HepG2 (cell line): ENCODE results near the gene LDB2. TPM values are rescaled to one million over a fixed set of nuclear protein-coding genes. Genes with fewer than 3 reads are reported as not detected.

Experiments used
- ATAC-seq: fragments of 200-7000 bp; cut with Tn5 transposase; 3 replicates; pipeline ENCODE4 v1.9.1; 2020; ENCODE audit warnings: mild to moderate bottlenecking, moderate library complexity
- BruUV-seq: library from RNA; stranded (reverse); fragments of 400-500 nt; replicated peaks from 2 replicates; lab custom pipeline; 2021; lab: Mats Ljungman, UMichigan
- CTCF ChIA-PET: fragments of 300-600 bp; formaldehyde crosslinking; extraction: SDS; loops from one replicate; lab custom pipeline; 2021; ENCODE audit warnings: low total read pairs, inconsistent platforms, low intra/inter-chr PET ratio; lab: Yijun Ruan, JAX
- POLR2A ChIA-PET: fragments of 350-600 bp; sonication (Branson Sonifier 250); formaldehyde crosslinking; loops from one replicate; lab custom pipeline; 2020; ENCODE audit warnings: antibody characterized with exemption, inconsistent platforms; lab: Yijun Ruan, JAX
- DNase-seq: peaks from one replicate; pipeline ENCODE4 v3.0.0-alpha.2; 2015; ENCODE audit warnings: low spot score
- FAIRE-seq: peaks from 3 replicates; lab custom pipeline; 2011; peaks lifted over from hg19 to GRCh38; lab: Jason Lieb, UNC
- H2AFZ ChIP-seq: one replicate; pipeline ENCODE4 v1.6.1; 2011; ENCODE audit warnings: low read length, inconsistent platforms
- H3K27ac ChIP-seq: fragments of 300-600 bp; 3 replicates; pipeline ENCODE4 v1.8.0; 2011; ENCODE audit warnings: mixed run types, mild to moderate bottlenecking, mixed read lengths, low read length, inconsistent platforms; ENCODE audit not compliant: insufficient read depth; ENCODE audit errors: extremely low read length
- H3K27me3 ChIP-seq, 2 experiments: fragments of 200-600 bp in 1 of 2; 2 replicates in 1 of 2; 3 replicates in 1 of 2; pipeline versions ENCODE4 v1.6.0 to v1.8.0; 2011; ENCODE audit warnings: low read length in 2 of 2, mild to moderate bottlenecking in 2 of 2, moderate library complexity in 2 of 2, inconsistent platforms in 1 of 2; ENCODE audit not compliant: insufficient read depth in 2 of 2, control insufficient read depth in 1 of 2
- H3K36me3 ChIP-seq, 2 experiments: fragments of 200-600 bp in 1 of 2; replicated peaks in 1 of 2; 2 replicates in 1 of 2; 3 replicates in 1 of 2; pipeline versions ENCODE4 v1.5.1 to v1.8.0; 2011; ENCODE audit warnings: low read length in 2 of 2, inconsistent platforms in 1 of 2; ENCODE audit not compliant: insufficient read depth in 2 of 2, control insufficient read depth in 1 of 2
- H3K4me1 ChIP-seq: 2 replicates; pipeline ENCODE4 v1.5.1; 2012; ENCODE audit warnings: low read length, inconsistent platforms; ENCODE audit not compliant: insufficient read depth
- H3K4me2 ChIP-seq: 2 replicates; pipeline ENCODE4 v1.6.0; 2011; ENCODE audit warnings: low read depth, low read length, inconsistent platforms
- H3K4me3 ChIP-seq, 3 experiments: fragments of 200-600 bp in 1 of 3; sonication (generic), shearing (Covaris generic) in 1 of 3; replicated peaks in 1 of 3; 2 replicates each; pipeline ENCODE4 v1.5.1; 2011 to 2016; ENCODE audit warnings: low read length in 3 of 3, inconsistent platforms in 2 of 3, low read depth in 2 of 3, mild to moderate bottlenecking in 2 of 3, control low read depth in 1 of 3, mixed read lengths in 1 of 3; ENCODE audit not compliant: insufficient read depth in 1 of 3
- H3K79me2 ChIP-seq: one replicate; pipeline ENCODE4 v1.6.1; 2011; ENCODE audit warnings: low read length, inconsistent platforms; ENCODE audit not compliant: insufficient read depth
- H3K9ac ChIP-seq: 2 replicates; pipeline ENCODE4 v1.6.0; 2011; ENCODE audit warnings: mild to moderate bottlenecking, low read depth, low read length, inconsistent platforms; ENCODE audit not compliant: insufficient read depth
- H3K9me3 ChIP-seq: 2 replicates; pipeline ENCODE4 v1.5.1; 2012; ENCODE audit warnings: mild to moderate bottlenecking, low read length
- H4K20me1 ChIP-seq: 2 replicates; pipeline ENCODE4 v1.6.0; 2011; ENCODE audit warnings: inconsistent platforms, mild to moderate bottlenecking, low read length, moderate library complexity; ENCODE audit not compliant: insufficient read depth
- NFYB ChIP-seq: sonication (generic); formaldehyde crosslinking; IDR thresholded peaks from 2 replicates; pipeline ENCODE4 v1.4.0; 2020; ENCODE audit warnings: missing genetic modification reagents
- SMAD3 ChIP-seq: sonication (generic); formaldehyde crosslinking; IDR thresholded peaks from 2 replicates; pipeline ENCODE4 v1.4.0; 2020; ENCODE audit warnings: missing genetic modification reagents
- WGBS: methylation state at CpG from one replicate; pipeline ENCODE4 v1.1.6; 2017; ENCODE audit warnings: low lambda C conversion rate; 5-methylcytosine and 5-hydroxymethylcytosine counted together
- in situ Hi-C: cut with HindIII; loops from 2 replicates; pipeline ENCODE4 v1.10.0; 2017; ENCODE audit warnings: low pct_unique_long_range_greater_than_20kb; ENCODE audit not compliant: extremely low pct_ligation_motif_present
- intact Hi-C: fragments of 100-400 bp; cut with micrococcal nuclease; formaldehyde crosslinking; loops from one replicate; pipeline ENCODE4 v1.10.0; 2022; ENCODE audit not compliant: unreplicated experiment
- polyA plus RNA-seq, 8 experiments: library from polyadenylated mRNA; depleted of rRNA in 3 of 8; stranded (reverse) in 7 of 8; unstranded in 1 of 8; fragments of >200 nt; fragmentation: Illumina TruSeq in 4 of 8; extraction: Trizol in 4 of 8; gene quantifications; 2 replicates each; pipeline versions ENCODE4 v1.2.1 to v1.2.3, GENCODE V29; 2011 to 2016; ENCODE audit warnings: low read depth in 4 of 8, missing spikeins in 1 of 8, mixed read lengths in 1 of 8; ENCODE audit not compliant: insufficient read depth in 1 of 8
- total RNA-seq, 5 experiments: library from RNA; depleted of rRNA; stranded (reverse); fragments of >200 nt; fragmentation: Illumina TruSeq; extraction: Trizol; gene quantifications; 2 replicates each; pipeline ENCODE4 v1.2.3, GENCODE V29; 2016; ENCODE audit warnings: low read depth in 1 of 5
- TF ChIP-seq, protein P1 (sequence below): sonication (generic); formaldehyde crosslinking; IDR thresholded peaks from 2 replicates; pipeline ENCODE4 v1.4.0; 2020; ENCODE audit warnings: missing genetic modification reagents, mild to moderate bottlenecking, borderline replicate concordance
- TF ChIP-seq, protein P2 (sequence below): sonication (generic); formaldehyde crosslinking; IDR thresholded peaks from 2 replicates; pipeline ENCODE4 v1.5.0; 2020; ENCODE audit warnings: mild to moderate bottlenecking, missing genetic modification reagents, moderate library complexity

Gene LDB2
- total and polyA plus RNA-seq, 2 of the 13 experiments (the other 11 are each of a cell fraction or from before 2014, with no cell fraction given): not detected

DNA sequence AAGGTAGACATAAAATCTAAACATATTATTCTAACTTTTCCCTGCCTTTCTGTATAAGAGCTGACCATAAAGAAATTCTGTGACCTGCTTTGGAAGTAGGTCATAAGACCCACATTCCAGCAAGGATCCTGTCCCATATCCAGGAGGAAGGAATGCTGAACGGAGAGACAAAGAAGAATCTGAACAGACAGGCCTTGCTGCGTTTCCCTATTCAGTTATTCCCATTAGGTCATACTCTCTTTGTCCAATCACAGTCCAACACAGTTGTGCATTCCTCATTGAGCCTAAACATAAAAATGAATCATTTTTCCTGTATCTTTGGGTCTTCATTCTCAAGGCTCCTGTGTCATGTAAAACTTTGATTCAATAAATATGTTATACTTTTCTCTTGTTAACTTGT is 384.6 kb downstream of the LDB2 start (continued):
- TF ChIP-seq, protein P1, sequence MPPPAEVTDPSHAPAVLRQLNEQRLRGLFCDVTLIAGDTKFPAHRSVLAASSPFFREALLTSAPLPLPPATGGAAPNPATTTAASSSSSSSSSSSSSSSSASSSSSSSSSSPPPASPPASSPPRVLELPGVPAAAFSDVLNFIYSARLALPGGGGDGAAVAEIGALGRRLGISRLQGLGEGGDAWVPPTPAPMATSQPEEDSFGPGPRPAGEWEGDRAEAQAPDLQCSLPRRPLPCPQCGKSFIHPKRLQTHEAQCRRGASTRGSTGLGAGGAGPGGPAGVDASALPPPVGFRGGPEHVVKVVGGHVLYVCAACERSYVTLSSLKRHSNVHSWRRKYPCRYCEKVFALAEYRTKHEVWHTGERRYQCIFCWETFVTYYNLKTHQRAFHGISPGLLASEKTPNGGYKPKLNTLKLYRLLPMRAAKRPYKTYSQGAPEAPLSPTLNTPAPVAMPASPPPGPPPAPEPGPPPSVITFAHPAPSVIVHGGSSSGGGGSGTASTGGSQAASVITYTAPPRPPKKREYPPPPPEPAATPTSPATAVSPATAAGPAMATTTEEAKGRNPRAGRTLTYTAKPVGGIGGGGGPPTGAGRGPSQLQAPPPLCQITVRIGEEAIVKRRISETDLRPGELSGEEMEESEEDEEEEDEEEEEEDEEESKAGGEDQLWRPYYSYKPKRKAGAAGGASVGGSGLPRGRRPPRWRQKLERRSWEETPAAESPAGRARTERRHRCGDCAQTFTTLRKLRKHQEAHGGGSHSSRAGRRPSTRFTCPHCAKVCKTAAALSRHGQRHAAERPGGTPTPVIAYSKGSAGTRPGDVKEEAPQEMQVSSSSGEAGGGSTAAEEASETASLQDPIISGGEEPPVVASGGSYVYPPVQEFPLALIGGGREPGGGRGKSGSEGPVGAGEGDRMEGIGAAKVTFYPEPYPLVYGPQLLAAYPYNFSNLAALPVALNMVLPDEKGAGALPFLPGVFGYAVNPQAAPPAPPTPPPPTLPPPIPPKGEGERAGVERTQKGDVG (CRISPR knock-in tag): no peak
- no peak for TF ChIP-seq SMAD3 (CRISPR knock-in tag)

DNA sequence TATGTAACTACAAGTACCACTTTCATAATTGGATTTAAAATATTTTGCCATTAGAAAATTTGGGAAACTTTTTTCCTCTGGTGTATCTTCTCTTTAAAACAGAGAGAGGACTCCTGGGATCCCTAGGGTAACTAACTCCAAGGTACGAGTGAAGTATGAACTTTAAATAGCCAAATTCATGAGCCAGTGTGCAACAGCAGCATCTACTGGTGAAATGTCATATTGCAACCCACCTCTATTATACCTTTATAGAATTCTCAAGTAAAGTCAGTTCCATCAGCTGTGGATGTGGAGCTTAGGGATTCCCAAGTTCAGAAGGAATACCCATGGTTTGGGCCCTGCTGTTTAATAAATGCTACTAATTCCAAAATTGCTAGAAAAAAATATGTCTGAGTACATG is 389.5 kb downstream of the LDB2 start:
- H3K27me3 ChIP-seq: no peaks in the 10 kb centered on the region
- POLR2A ChIA-PET: no interaction called here
- BruUV-seq: no TSS peak

More for the DNA sequence above, 389.5 kb downstream of the LDB2 start:
- no peak overlapping the region for H3K4me3 ChIP-seq
- CTCF ChIA-PET: no interaction called here
- 4% methylated on average over 1 of the region's 1 CpG for WGBS
- H3K36me3 ChIP-seq: no peaks in the 10 kb centered on the region
- no peak overlapping the region for H3K27ac ChIP-seq
- no peak overlapping the region for H3K4me2 ChIP-seq
- H3K4me1 ChIP-seq: no peaks in the 10 kb centered on the region
- H3K9me3 ChIP-seq: peaks cover 22% of the 10 kb centered on the region
- ATAC-seq (no peak), FAIRE-seq (no peak), DNase-seq (no peak)
- no peaks in the 10 kb centered on the region for H3K79me2 ChIP-seq
- H2AFZ ChIP-seq: no peak overlapping the region
- intact Hi-C loops (no loop called here), in situ Hi-C loops (no loop called here)
- H3K9ac ChIP-seq: no peak overlapping the region
- no peaks in the 10 kb centered on the region for H4K20me1 ChIP-seq
- TF ChIP-seq, protein P2, sequence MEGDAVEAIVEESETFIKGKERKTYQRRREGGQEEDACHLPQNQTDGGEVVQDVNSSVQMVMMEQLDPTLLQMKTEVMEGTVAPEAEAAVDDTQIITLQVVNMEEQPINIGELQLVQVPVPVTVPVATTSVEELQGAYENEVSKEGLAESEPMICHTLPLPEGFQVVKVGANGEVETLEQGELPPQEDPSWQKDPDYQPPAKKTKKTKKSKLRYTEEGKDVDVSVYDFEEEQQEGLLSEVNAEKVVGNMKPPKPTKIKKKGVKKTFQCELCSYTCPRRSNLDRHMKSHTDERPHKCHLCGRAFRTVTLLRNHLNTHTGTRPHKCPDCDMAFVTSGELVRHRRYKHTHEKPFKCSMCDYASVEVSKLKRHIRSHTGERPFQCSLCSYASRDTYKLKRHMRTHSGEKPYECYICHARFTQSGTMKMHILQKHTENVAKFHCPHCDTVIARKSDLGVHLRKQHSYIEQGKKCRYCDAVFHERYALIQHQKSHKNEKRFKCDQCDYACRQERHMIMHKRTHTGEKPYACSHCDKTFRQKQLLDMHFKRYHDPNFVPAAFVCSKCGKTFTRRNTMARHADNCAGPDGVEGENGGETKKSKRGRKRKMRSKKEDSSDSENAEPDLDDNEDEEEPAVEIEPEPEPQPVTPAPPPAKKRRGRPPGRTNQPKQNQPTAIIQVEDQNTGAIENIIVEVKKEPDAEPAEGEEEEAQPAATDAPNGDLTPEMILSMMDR (CRISPR knock-in tag): 0 out of 2 replicates have a peak, but pooled peaks have one; percentile 10
- TF ChIP-seq NFYB: no peak
